Endothelial cell of umbilical vein (primary cell): ENCODE results near the gene SDC1. TPM values are rescaled to one million over a fixed set of nuclear protein-coding genes. Genes with fewer than 3 reads are reported as not detected.

Experiments used
- BruUV-seq: library from RNA; stranded (reverse); fragments of 400-500 nt; replicated peaks from 2 replicates; lab custom pipeline; 2021; lab: Mats Ljungman, UMichigan
- CTCF ChIA-PET: fragments of 300-600, 350-600 bp; sonication (Branson Sonifier 250); formaldehyde crosslinking; loops from one replicate; lab custom pipeline; 2021; ENCODE audit warnings: antibody characterized with exemption, inconsistent platforms; lab: Charles Lee
- POLR2A ChIA-PET: fragments of 300-600, 350-600 bp; sonication (Branson Sonifier 250); formaldehyde crosslinking; loops from one replicate; lab custom pipeline; 2021; ENCODE audit warnings: antibody characterized with exemption, inconsistent platforms; lab: Charles Lee
- DNase-seq: peaks from one replicate; pipeline ENCODE4 v3.0.0-alpha.2; 2011; ENCODE audit warnings: low read depth, low spot score
- FAIRE-seq: peaks from 2 replicates; lab custom pipeline; 2011; peaks lifted over from hg19 to GRCh38; lab: Jason Lieb, UNC
- H2AFZ ChIP-seq: 2 replicates; pipeline ENCODE4 v1.6.0; 2012; ENCODE audit warnings: low read depth, low read length, control low read depth, inconsistent platforms
- H3K27ac ChIP-seq: 2 replicates; pipeline ENCODE4 v1.5.1; 2011; ENCODE audit warnings: low read depth, mild to moderate bottlenecking, control low read depth, low read length, moderate library complexity; ENCODE audit not compliant: insufficient read depth
- H3K27me3 ChIP-seq, 2 experiments: 2 replicates each; pipeline versions ENCODE4 v1.6.0 to v1.6.1; 2011; ENCODE audit warnings: low read length in 2 of 2, mixed read lengths in 1 of 2; ENCODE audit not compliant: control insufficient read depth in 2 of 2, insufficient read depth in 2 of 2
- H3K36me3 ChIP-seq, 2 experiments: 2 replicates in 1 of 2; 3 replicates in 1 of 2; pipeline ENCODE4 v1.5.1; 2011; ENCODE audit warnings: low read length in 2 of 2, mild to moderate bottlenecking in 1 of 2, moderate library complexity in 1 of 2; ENCODE audit not compliant: control insufficient read depth in 2 of 2, insufficient read depth in 2 of 2; ENCODE audit errors: extremely low read depth in 1 of 2
- H3K4me1 ChIP-seq: 3 replicates; pipeline ENCODE4 v1.5.1; 2011; ENCODE audit warnings: mild to moderate bottlenecking, low read length; ENCODE audit not compliant: control insufficient read depth, insufficient read depth; ENCODE audit errors: extremely low read depth
- H3K4me2 ChIP-seq: 2 replicates; pipeline ENCODE4 v1.6.1; 2011; ENCODE audit warnings: low read length, control low read depth, mixed read lengths; ENCODE audit not compliant: insufficient read depth
- H3K4me3 ChIP-seq, 3 experiments: fragments of 200-600 bp in 1 of 3; sonication (generic), shearing (Covaris generic) in 1 of 3; replicated peaks in 1 of 3; 2 replicates each; pipeline ENCODE4 v1.5.1; 2011 to 2016; ENCODE audit warnings: control low read depth in 3 of 3, low read length in 3 of 3, mild to moderate bottlenecking in 2 of 3, inconsistent platforms in 1 of 3, low read depth in 1 of 3, moderate library complexity in 1 of 3; ENCODE audit not compliant: insufficient read depth in 1 of 3
- H3K79me2 ChIP-seq: 2 replicates; pipeline ENCODE4 v1.6.0; 2012; ENCODE audit warnings: low read length, inconsistent platforms; ENCODE audit not compliant: control insufficient read depth, insufficient read depth
- H3K9ac ChIP-seq: replicated peaks from 2 replicates; pipeline ENCODE3; 2011; ENCODE audit warnings: low read length, control low read depth; ENCODE audit not compliant: insufficient read depth; ENCODE audit errors: extremely low read depth
- H3K9me1 ChIP-seq: replicated peaks from 3 replicates; pipeline ENCODE4 v1.6.0; 2011; ENCODE audit warnings: mild to moderate bottlenecking, low read length; ENCODE audit not compliant: control insufficient read depth, insufficient read depth; ENCODE audit errors: extremely low read depth
- H3K9me3 ChIP-seq: replicated peaks from 2 replicates; pipeline ENCODE4 v1.5.1; 2012; ENCODE audit warnings: low read length, inconsistent platforms; ENCODE audit not compliant: control insufficient read depth, insufficient read depth
- H4K20me1 ChIP-seq: replicated peaks from 2 replicates; pipeline ENCODE3; 2011; ENCODE audit warnings: mild to moderate bottlenecking, low read length; ENCODE audit not compliant: control insufficient read depth, insufficient read depth; ENCODE audit errors: extremely low read depth
- CTCF ChIP-seq, 2 donors: IDR thresholded peaks; 1 replicate in 1 of 2; 2 replicates in 1 of 2; pipeline ENCODE4 v1.5.1; 2011; ENCODE audit warnings: low read length in 2 of 2, mild to moderate bottlenecking in 2 of 2, moderate library complexity in 2 of 2, control low read depth in 1 of 2, inconsistent platforms in 1 of 2, low read depth in 1 of 2; ENCODE audit not compliant: insufficient read depth in 1 of 2; ENCODE audit errors: extremely low read depth in 1 of 2
- EZH2 ChIP-seq: IDR thresholded peaks from 2 replicates; pipeline ENCODE4 v1.6.1; 2012; ENCODE audit warnings: borderline replicate concordance, low read depth, mild to moderate bottlenecking, moderate library complexity, low read length, inconsistent platforms; ENCODE audit not compliant: severe bottlenecking
- FOS ChIP-seq: IDR thresholded peaks from 2 replicates; pipeline ENCODE4 v1.6.1; 2011; ENCODE audit warnings: mild to moderate bottlenecking, low read length, moderate library complexity, borderline replicate concordance; ENCODE audit not compliant: insufficient read depth
- GATA2 ChIP-seq: IDR thresholded peaks from 2 replicates; pipeline ENCODE4 v1.7.0; 2011; ENCODE audit warnings: low read depth, mild to moderate bottlenecking, moderate library complexity, mixed read lengths, low read length; ENCODE audit not compliant: insufficient read length, insufficient read depth
- MAX ChIP-seq: IDR thresholded peaks from 2 replicates; pipeline ENCODE4 v1.6.1; 2011; ENCODE audit not compliant: insufficient read depth, insufficient read length
- MYC ChIP-seq: IDR thresholded peaks from one replicate; pipeline ENCODE4 v1.6.1; 2011; ENCODE audit warnings: mild to moderate bottlenecking, low read depth, low read length
- POLR2A ChIP-seq: IDR thresholded peaks from 2 replicates; pipeline ENCODE4 v1.6.1; 2012; ENCODE audit warnings: low read depth, mild to moderate bottlenecking, control low read depth, low read length
- POLR2AphosphoS5 ChIP-seq: IDR thresholded peaks from 2 replicates; pipeline ENCODE4 v1.6.1; 2012; ENCODE audit warnings: low read depth, mild to moderate bottlenecking, control low read depth, low read length, moderate library complexity; ENCODE audit not compliant: insufficient read depth
- dilution Hi-C: fragments of 300-500 bp; cut with MboI; formaldehyde crosslinking; loops from one replicate; pipeline ENCODE4 v1.15.0; 2019; ENCODE audit warnings: low sequenced_read_pairs; ENCODE audit not compliant: extremely low pct_ligation_motif_present
- intact Hi-C: fragments of 100-400 bp; cut with micrococcal nuclease; formaldehyde crosslinking; loops from one replicate; pipeline ENCODE4 v1.10.0; 2022
- polyA plus RNA-seq, 4 experiments: library from polyadenylated mRNA; depleted of rRNA in 3 of 4; stranded (reverse) in 3 of 4; unstranded in 1 of 4; fragments of >200 nt; gene quantifications; 2 replicates each; pipeline versions ENCODE4 v1.2.1 to v1.2.3, GENCODE V29; 2011 to 2012; ENCODE audit warnings: missing spikeins in 1 of 4
- total RNA-seq: library from RNA; stranded (reverse); gene quantifications from 2 replicates; pipeline ENCODE4 v1.2.3, GENCODE V29; 2021

SDC1 gene
- total and polyA plus RNA-seq, 2 donors (not counting 3 experiments of a cell fraction or from before 2014, with no cell fraction given): 3.2 to 4.0 TPM

- FAIRE-seq: no peak
- intact Hi-C loops (no loop called here), dilution Hi-C loops (no loop called here)
- ChIA-PET POLR2A (no interaction called here), CTCF (interaction anchor here (1.2 to 2.1 kb wide), 4 partner anchors 8 to 32 kb away, joined by 3 to 9 read pairs (median 4); partner anchors contain the start of gene SDC1)
- Histone ChIP-seq H3K27me3 (no peaks in the 10 kb centered on the region), H3K9me1 (no peaks in the 10 kb centered on the region), H4K20me1 (no peaks in the 10 kb centered on the region), H3K9me3 (no peaks in the 10 kb centered on the region), H3K4me2 (no peak overlapping the region), H3K79me2 (no peaks in the 10 kb centered on the region), H2AFZ (no peak overlapping the region), H3K4me3 (no peak overlapping the region), H3K9ac (no peak overlapping the region), H3K36me3 (no peaks in the 10 kb centered on the region), H3K27ac (no peak overlapping the region), H3K4me1 (peaks cover 6% of the 10 kb centered on the region)
- TF ChIP-seq FOS (no peak), MAX (no peak), POLR2A (no peak), POLR2AphosphoS5 (no peak)
- no peak for DNase-seq
- no TSS peak for BruUV-seq
These were observed 13.0 kb downstream of the SDC1 start for GRCh38 chr2:20211860-20212458.

- intact Hi-C loops: no loop called here
- dilution Hi-C loops: no loop called here
- TF ChIP-seq GATA2 (no peak), MAX (no peak), POLR2AphosphoS5 (no peak), CTCF (IDR thresholded peaks at IDR 0.05; ENCODE audit: extremely low read depth in 1 of 2, insufficient read depth in 1 of 2, low read depth in 1 of 2, low read length in 2 of 2) (no peak), EZH2 (no peak), MYC (no peak)
- Histone ChIP-seq H4K20me1 (no peaks in the 10 kb centered on the region), H3K9me3 (no peaks in the 10 kb centered on the region), H3K9ac (no peak overlapping the region), H3K4me1 (peaks cover 6% of the 10 kb centered on the region), H3K36me3 (no peaks in the 10 kb centered on the region), H3K27me3 (no peaks in the 10 kb centered on the region), H3K4me2 (no peak overlapping the region), H3K27ac (no peak overlapping the region), H3K9me1 (no peaks in the 10 kb centered on the region), H3K79me2 (no peaks in the 10 kb centered on the region), H3K4me3 (no peak overlapping the region), H2AFZ (no peak overlapping the region)
- ChIA-PET POLR2A (no interaction called here), CTCF (interaction anchor here (1.3 to 2.1 kb wide), 5 partner anchors 9 to 105 kb away, joined by 3 to 9 read pairs (median 4); partner anchors contain the start of gene SDC1)
- BruUV-seq: no TSS peak
- DNase-seq (no peak), FAIRE-seq (no peak)
These were observed 13.5 kb downstream of the SDC1 start for GRCh38 chr2:20211420-20211819.
